GM21367 (cell line): ENCODE data around the gene HTR3B.
"Not testable (repeated sequence)": the region's sequence is repeated elsewhere in the genome, so short reads cannot be mapped to it uniquely, and the experiment has no call there.

ENCODE experiments used
- ATAC-seq: cut with Tn5 transposase; IDR thresholded peaks from one replicate; pipeline ENCODE4 v1.9.1; 2021; ENCODE audit not compliant: unreplicated experiment

The HTR3B gene

DNA sequence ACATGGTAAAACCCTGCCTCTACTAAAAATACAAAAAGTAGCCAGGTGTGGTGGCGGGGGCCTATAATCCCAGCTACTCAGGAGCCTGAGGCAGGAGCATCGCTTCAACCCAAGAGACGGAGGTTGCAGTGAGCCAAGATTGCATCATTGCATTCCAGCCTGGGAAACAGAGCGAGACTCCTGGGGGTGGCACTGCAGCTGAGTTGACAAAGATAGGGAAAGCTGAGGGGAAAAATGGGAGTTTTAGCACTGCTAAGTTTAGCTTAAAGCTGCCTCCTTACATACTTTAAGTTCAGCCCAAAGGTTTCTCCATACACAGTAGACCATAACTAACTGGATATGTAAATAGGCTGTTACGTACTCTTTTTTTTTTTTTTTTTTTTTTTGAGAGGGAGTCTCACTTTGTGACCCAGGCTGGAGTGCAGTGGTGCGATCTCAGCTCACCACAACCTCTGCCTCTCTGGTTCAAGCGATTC lies 20.2 kb upstream of the HTR3B start:
- ATAC-seq, result no peak

- ATAC-seq, result no peak
Observed at GRCh38 chr11:113885897-113886296, 18.7 kb upstream of the HTR3B start.

DNA sequence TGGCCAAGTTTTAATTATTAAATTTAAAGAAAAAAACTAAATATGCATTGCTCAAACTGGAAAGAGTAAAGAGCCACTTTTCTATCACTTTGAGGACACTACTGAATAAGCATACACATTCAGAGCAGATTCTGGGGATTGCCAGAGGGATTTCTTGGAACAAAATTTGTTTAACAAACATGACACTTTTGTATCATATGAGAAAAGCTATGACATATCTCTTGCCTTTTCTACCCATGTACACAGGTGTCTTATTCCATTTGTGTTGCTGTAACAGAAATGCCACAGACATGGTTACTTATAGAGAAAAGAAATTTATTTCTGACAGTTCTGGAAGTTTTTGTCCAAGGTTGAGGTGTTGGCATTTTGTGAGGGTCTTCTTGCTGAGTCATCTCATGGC lies 15.7 kb upstream of the HTR3B start:
- no peak for ATAC-seq

- no peak for ATAC-seq
Observed at GRCh38 chr11:113894421-113894996, 10.1 kb upstream of the HTR3B start.

- no peak for ATAC-seq
Observed at GRCh38 chr11:113895367-113896155, 9.0 kb upstream of the HTR3B start.

- ATAC-seq, result no peak
Observed at GRCh38 chr11:113896156-113896879, 8.3 kb upstream of the HTR3B start.

GRCh38 chr11:113901141-113901540 lies 3.5 kb upstream of the HTR3B start:
- ATAC-seq, result no peak

GRCh38 chr11:113906038-113906437 lies 1.4 kb downstream of the HTR3B start:
- no peak for ATAC-seq

DNA sequence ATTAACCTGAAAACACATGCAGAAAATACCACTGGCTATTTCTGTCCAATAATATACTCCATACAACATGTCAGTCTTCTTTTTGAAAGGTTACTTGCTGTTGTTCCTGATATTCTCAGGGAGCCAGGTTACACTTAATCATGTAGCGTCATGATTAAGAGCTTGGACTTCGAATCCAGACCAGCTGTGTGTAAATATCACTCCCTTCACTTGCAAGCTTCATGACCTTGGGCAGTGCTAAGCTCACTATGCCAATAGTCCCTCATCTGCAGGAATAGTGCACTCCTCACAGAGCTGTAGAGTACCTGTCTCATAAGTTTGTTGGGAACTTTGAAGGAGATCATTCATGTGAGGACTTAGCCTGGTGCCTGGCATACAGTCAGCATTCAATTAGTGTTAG lies 1.9 kb downstream of the HTR3B start:
- no peak for ATAC-seq

DNA sequence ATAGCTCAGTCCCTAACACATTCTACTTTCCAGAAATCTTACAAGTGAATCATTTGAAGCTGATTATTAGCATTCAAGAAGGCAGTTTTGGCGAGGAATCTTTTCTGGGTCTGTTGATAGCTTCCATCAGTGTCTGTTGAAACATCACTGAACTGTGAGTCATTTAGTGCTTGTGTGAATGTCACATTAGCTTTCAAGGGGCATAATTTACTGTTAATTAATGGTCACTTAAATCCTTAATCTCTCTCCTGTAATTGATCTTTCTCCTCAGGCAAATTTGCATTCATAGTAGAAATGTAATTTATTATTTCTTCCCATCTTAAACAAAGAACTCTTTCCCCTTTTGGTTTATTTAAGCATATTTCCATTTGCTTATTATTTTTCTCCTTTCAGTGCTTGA lies 2.6 kb downstream of the HTR3B start:
- ATAC-seq, result no peak

- no peak for ATAC-seq
Observed at GRCh38 chr11:113907681-113908080, 3.1 kb downstream of the HTR3B start.

- no peak for ATAC-seq
Observed at GRCh38 chr11:113908098-113908497, 3.5 kb downstream of the HTR3B start.

GRCh38 chr11:113911491-113911890 lies 6.9 kb downstream of the HTR3B start:
- not testable (repeated sequence) for ATAC-seq

DNA sequence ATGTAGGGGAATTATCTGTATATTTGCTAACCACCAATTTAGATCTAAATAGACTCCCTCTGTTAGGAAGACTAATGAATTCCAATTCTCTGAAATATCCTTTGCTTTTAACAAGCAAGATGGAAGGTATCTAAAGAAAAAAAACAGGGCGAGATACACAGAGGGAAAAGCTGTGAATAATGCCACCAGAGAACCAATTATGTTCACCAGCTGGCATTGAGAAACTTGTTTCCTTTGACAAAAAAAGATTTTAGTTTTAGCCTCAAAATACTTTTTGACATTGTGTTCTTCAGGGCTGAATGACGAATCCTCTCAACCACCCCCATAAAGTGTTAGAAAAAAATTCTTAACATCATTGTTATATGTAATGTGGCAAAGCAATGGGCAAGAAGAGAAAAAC lies 19.0 kb downstream of the HTR3B start:
- no peak for ATAC-seq

DNA sequence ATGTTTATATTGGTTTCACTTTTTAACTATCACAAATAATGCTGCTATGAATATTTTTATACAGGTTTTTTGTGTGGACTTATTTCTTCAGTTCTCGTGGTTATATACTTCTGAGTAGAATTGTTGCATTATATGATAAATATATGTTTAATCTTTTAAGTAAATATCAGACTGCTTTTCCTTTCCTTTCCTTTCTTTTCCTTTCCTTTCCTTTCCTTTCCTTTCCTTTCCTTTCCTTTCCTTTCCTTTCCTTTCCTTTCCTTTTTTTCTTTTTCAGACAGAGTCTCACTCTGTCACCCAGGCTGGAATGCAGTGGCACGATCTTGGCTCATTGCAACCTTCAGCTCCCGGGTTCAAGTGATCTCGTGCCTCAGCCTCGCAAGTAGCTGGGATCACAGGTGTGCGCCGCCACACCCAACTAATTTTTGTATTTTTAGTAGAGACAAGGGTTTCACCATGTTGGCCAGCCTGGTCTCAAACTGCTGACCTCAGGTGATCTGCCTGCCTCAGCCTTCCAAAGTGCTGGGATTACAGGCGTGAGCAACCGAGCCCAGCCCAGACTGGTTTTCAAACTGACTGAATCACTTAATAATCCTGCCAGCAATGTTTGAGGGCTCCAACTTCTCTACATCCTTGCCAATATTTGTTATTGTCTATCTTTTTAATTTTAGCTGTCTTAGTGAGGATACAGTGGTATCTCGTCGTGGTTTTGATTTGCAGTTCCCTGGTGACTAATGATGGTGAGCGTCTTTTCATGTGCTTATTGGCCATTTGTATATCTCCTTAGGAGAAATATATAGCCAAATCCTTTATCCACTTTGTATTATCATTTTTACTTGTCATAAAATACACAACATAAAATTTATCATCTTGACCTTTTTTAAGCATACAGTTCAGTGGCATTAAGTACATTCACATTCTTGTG lies 21.9 kb downstream of the HTR3B start:
- ATAC-seq, result no peak

DNA sequence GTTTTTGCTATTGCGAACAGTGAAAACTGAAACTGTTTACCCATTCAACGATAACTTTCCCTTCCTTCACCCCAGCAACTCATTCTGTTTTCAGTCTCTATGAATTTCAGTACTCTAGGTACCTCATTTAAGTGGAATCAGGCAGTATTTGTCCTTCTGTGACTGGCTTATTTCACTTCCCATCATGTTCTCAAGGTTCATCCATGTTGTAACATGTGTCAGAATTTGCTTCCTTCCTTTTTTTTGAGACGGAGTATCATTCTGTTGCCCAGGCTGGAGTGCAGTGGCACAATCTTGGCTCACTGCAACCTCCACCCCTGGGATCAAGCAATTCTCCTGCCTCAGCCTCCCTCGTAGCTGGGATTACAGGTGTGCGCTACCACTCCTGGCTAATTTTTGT lies 23.7 kb downstream of the HTR3B start:
- no peak for ATAC-seq

GRCh38 chr11:113932788-113933187 lies 28.2 kb downstream of the HTR3B start:
- no peak for ATAC-seq

GRCh38 chr11:113934193-113934592 lies 29.6 kb downstream of the HTR3B start:
- not testable (repeated sequence) for ATAC-seq

- no peak for ATAC-seq
Observed at GRCh38 chr11:113934761-113935160, 30.2 kb downstream of the HTR3B start.

GRCh38 chr11:113935858-113936257 lies 31.3 kb downstream of the HTR3B start:
- no peak for ATAC-seq

- no peak for ATAC-seq
Observed at GRCh38 chr11:113937918-113938317, 33.3 kb downstream of the HTR3B start.
